Endothelial cell of umbilical vein (primary cell): ENCODE results near the gene TFAM. TPM values are rescaled to one million over a fixed set of nuclear protein-coding genes. Genes with fewer than 3 reads are reported as not detected.

Source experiments
- BruUV-seq: library from RNA; stranded (reverse); fragments of 400-500 nt; replicated peaks from 2 replicates; lab custom pipeline; 2021; lab: Mats Ljungman, UMichigan
- CTCF ChIA-PET: fragments of 300-600, 350-600 bp; sonication (Branson Sonifier 250); formaldehyde crosslinking; loops from one replicate; lab custom pipeline; 2021; ENCODE audit warnings: antibody characterized with exemption, inconsistent platforms; lab: Charles Lee
- POLR2A ChIA-PET: fragments of 300-600, 350-600 bp; sonication (Branson Sonifier 250); formaldehyde crosslinking; loops from one replicate; lab custom pipeline; 2021; ENCODE audit warnings: antibody characterized with exemption, inconsistent platforms; lab: Charles Lee
- DNase-seq: peaks from one replicate; pipeline ENCODE4 v3.0.0-alpha.2; 2011; ENCODE audit warnings: low read depth, low spot score
- FAIRE-seq: peaks from 2 replicates; lab custom pipeline; 2011; peaks lifted over from hg19 to GRCh38; lab: Jason Lieb, UNC
- H2AFZ ChIP-seq: 2 replicates; pipeline ENCODE4 v1.6.0; 2012; ENCODE audit warnings: low read depth, low read length, control low read depth, inconsistent platforms
- H3K27ac ChIP-seq: 2 replicates; pipeline ENCODE4 v1.5.1; 2011; ENCODE audit warnings: low read depth, mild to moderate bottlenecking, control low read depth, low read length, moderate library complexity; ENCODE audit not compliant: insufficient read depth
- H3K27me3 ChIP-seq, 2 experiments: 2 replicates each; pipeline versions ENCODE4 v1.6.0 to v1.6.1; 2011; ENCODE audit warnings: low read length in 2 of 2, mixed read lengths in 1 of 2; ENCODE audit not compliant: control insufficient read depth in 2 of 2, insufficient read depth in 2 of 2
- H3K36me3 ChIP-seq, 2 experiments: 2 replicates in 1 of 2; 3 replicates in 1 of 2; pipeline ENCODE4 v1.5.1; 2011; ENCODE audit warnings: low read length in 2 of 2, mild to moderate bottlenecking in 1 of 2, moderate library complexity in 1 of 2; ENCODE audit not compliant: control insufficient read depth in 2 of 2, insufficient read depth in 2 of 2; ENCODE audit errors: extremely low read depth in 1 of 2
- H3K4me1 ChIP-seq: 3 replicates; pipeline ENCODE4 v1.5.1; 2011; ENCODE audit warnings: mild to moderate bottlenecking, low read length; ENCODE audit not compliant: control insufficient read depth, insufficient read depth; ENCODE audit errors: extremely low read depth
- H3K4me2 ChIP-seq: 2 replicates; pipeline ENCODE4 v1.6.1; 2011; ENCODE audit warnings: low read length, control low read depth, mixed read lengths; ENCODE audit not compliant: insufficient read depth
- H3K4me3 ChIP-seq, 3 experiments: fragments of 200-600 bp in 1 of 3; sonication (generic), shearing (Covaris generic) in 1 of 3; replicated peaks in 1 of 3; 2 replicates each; pipeline ENCODE4 v1.5.1; 2011 to 2016; ENCODE audit warnings: control low read depth in 3 of 3, low read length in 3 of 3, mild to moderate bottlenecking in 2 of 3, inconsistent platforms in 1 of 3, low read depth in 1 of 3, moderate library complexity in 1 of 3; ENCODE audit not compliant: insufficient read depth in 1 of 3
- H3K79me2 ChIP-seq: 2 replicates; pipeline ENCODE4 v1.6.0; 2012; ENCODE audit warnings: low read length, inconsistent platforms; ENCODE audit not compliant: control insufficient read depth, insufficient read depth
- H3K9ac ChIP-seq: replicated peaks from 2 replicates; pipeline ENCODE3; 2011; ENCODE audit warnings: low read length, control low read depth; ENCODE audit not compliant: insufficient read depth; ENCODE audit errors: extremely low read depth
- H3K9me1 ChIP-seq: replicated peaks from 3 replicates; pipeline ENCODE4 v1.6.0; 2011; ENCODE audit warnings: mild to moderate bottlenecking, low read length; ENCODE audit not compliant: control insufficient read depth, insufficient read depth; ENCODE audit errors: extremely low read depth
- H3K9me3 ChIP-seq: replicated peaks from 2 replicates; pipeline ENCODE4 v1.5.1; 2012; ENCODE audit warnings: low read length, inconsistent platforms; ENCODE audit not compliant: control insufficient read depth, insufficient read depth
- H4K20me1 ChIP-seq: replicated peaks from 2 replicates; pipeline ENCODE3; 2011; ENCODE audit warnings: mild to moderate bottlenecking, low read length; ENCODE audit not compliant: control insufficient read depth, insufficient read depth; ENCODE audit errors: extremely low read depth
- EZH2 ChIP-seq: IDR thresholded peaks from 2 replicates; pipeline ENCODE4 v1.6.1; 2012; ENCODE audit warnings: borderline replicate concordance, low read depth, mild to moderate bottlenecking, moderate library complexity, low read length, inconsistent platforms; ENCODE audit not compliant: severe bottlenecking
- FOS ChIP-seq: IDR thresholded peaks from 2 replicates; pipeline ENCODE4 v1.6.1; 2011; ENCODE audit warnings: mild to moderate bottlenecking, low read length, moderate library complexity, borderline replicate concordance; ENCODE audit not compliant: insufficient read depth
- GATA2 ChIP-seq: IDR thresholded peaks from 2 replicates; pipeline ENCODE4 v1.7.0; 2011; ENCODE audit warnings: low read depth, mild to moderate bottlenecking, moderate library complexity, mixed read lengths, low read length; ENCODE audit not compliant: insufficient read length, insufficient read depth
- JUN ChIP-seq: IDR thresholded peaks from 2 replicates; pipeline ENCODE4 v1.6.1; 2011; ENCODE audit warnings: borderline replicate concordance, low read depth; ENCODE audit not compliant: insufficient read length, insufficient read depth
- MYC ChIP-seq: IDR thresholded peaks from one replicate; pipeline ENCODE4 v1.6.1; 2011; ENCODE audit warnings: mild to moderate bottlenecking, low read depth, low read length
- POLR2A ChIP-seq: IDR thresholded peaks from 2 replicates; pipeline ENCODE4 v1.6.1; 2012; ENCODE audit warnings: low read depth, mild to moderate bottlenecking, control low read depth, low read length
- POLR2AphosphoS5 ChIP-seq: IDR thresholded peaks from 2 replicates; pipeline ENCODE4 v1.6.1; 2012; ENCODE audit warnings: low read depth, mild to moderate bottlenecking, control low read depth, low read length, moderate library complexity; ENCODE audit not compliant: insufficient read depth
- dilution Hi-C: fragments of 300-500 bp; cut with MboI; formaldehyde crosslinking; loops from one replicate; pipeline ENCODE4 v1.15.0; 2019; ENCODE audit warnings: low sequenced_read_pairs; ENCODE audit not compliant: extremely low pct_ligation_motif_present
- intact Hi-C: fragments of 100-400 bp; cut with micrococcal nuclease; formaldehyde crosslinking; loops from one replicate; pipeline ENCODE4 v1.10.0; 2022
- polyA plus RNA-seq, 4 experiments: library from polyadenylated mRNA; depleted of rRNA in 3 of 4; stranded (reverse) in 3 of 4; unstranded in 1 of 4; fragments of >200 nt; gene quantifications; 2 replicates each; pipeline versions ENCODE4 v1.2.1 to v1.2.3, GENCODE V29; 2011 to 2012; ENCODE audit warnings: missing spikeins in 1 of 4
- total RNA-seq: library from RNA; stranded (reverse); gene quantifications from 2 replicates; pipeline ENCODE4 v1.2.3, GENCODE V29; 2021
- TF ChIP-seq, protein P1 (sequence below): IDR thresholded peaks from 2 replicates; pipeline ENCODE4 v1.6.1; 2011; ENCODE audit not compliant: insufficient read depth, insufficient read length
- TF ChIP-seq, protein P2 (sequence below), 2 donors: IDR thresholded peaks; 1 replicate in 1 of 2; 2 replicates in 1 of 2; pipeline ENCODE4 v1.5.1; 2011; ENCODE audit warnings: low read length in 2 of 2, mild to moderate bottlenecking in 2 of 2, moderate library complexity in 2 of 2, control low read depth in 1 of 2, inconsistent platforms in 1 of 2, low read depth in 1 of 2; ENCODE audit not compliant: insufficient read depth in 1 of 2; ENCODE audit errors: extremely low read depth in 1 of 2

Gene TFAM
- total and polyA plus RNA-seq, 2 donors (not counting 3 experiments of a cell fraction or from before 2014, with no cell fraction given): 21.3 to 45.1 TPM

DNA sequence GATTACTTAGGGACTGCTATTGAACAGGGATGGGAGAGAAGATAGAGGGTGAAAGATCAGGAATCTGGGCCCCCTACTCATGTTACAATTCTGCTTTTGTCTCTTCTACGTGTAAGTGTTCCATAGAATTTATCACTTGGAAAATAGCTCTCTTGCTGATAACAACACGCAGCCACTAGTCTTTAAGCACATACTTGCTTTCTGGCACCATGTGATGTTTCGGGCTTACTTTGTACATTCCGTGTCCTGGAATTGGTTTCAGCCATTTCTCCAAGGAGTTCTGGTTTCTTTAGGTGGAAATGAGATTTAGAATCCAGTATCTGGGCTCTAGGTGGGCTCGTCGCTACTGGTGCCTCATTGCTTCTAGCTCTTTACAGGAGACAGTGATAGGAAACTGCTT is 59.7 kb downstream of the TFAM start:
- no peaks in the 10 kb centered on the region for H4K20me1 ChIP-seq
- TF ChIP-seq POLR2A (no peak), FOS (no peak), GATA2 (no peak), EZH2 (no peak), JUN (no peak), POLR2AphosphoS5 (no peak), MYC (no peak)
- TF ChIP-seq, protein P1, sequence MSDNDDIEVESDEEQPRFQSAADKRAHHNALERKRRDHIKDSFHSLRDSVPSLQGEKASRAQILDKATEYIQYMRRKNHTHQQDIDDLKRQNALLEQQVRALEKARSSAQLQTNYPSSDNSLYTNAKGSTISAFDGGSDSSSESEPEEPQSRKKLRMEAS: no peak
- TF ChIP-seq, protein P2, sequence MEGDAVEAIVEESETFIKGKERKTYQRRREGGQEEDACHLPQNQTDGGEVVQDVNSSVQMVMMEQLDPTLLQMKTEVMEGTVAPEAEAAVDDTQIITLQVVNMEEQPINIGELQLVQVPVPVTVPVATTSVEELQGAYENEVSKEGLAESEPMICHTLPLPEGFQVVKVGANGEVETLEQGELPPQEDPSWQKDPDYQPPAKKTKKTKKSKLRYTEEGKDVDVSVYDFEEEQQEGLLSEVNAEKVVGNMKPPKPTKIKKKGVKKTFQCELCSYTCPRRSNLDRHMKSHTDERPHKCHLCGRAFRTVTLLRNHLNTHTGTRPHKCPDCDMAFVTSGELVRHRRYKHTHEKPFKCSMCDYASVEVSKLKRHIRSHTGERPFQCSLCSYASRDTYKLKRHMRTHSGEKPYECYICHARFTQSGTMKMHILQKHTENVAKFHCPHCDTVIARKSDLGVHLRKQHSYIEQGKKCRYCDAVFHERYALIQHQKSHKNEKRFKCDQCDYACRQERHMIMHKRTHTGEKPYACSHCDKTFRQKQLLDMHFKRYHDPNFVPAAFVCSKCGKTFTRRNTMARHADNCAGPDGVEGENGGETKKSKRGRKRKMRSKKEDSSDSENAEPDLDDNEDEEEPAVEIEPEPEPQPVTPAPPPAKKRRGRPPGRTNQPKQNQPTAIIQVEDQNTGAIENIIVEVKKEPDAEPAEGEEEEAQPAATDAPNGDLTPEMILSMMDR (IDR thresholded peaks at IDR 0.05; ENCODE audit: extremely low read depth in 1 of 2, insufficient read depth in 1 of 2, low read depth in 1 of 2, low read length in 2 of 2): no peak
- H3K27me3 ChIP-seq: no peaks in the 10 kb centered on the region
- no peak overlapping the region for H3K4me3 ChIP-seq
- FAIRE-seq (no peak), DNase-seq (no peak)
- no peaks in the 10 kb centered on the region for H3K36me3 ChIP-seq
- dilution Hi-C loops: no loop called here
- POLR2A ChIA-PET: no interaction called here
- CTCF ChIA-PET: interaction anchor here (1.4 kb wide), 1 partner anchor 10 kb away, joined by 5 read pairs; no protein-coding TSS in a partner anchor
- H3K9ac ChIP-seq: no peak overlapping the region
- H3K9me1 ChIP-seq: no peaks in the 10 kb centered on the region
- intact Hi-C loops: no loop called here
- no peak overlapping the region for H2AFZ ChIP-seq
- H3K79me2 ChIP-seq: no peaks in the 10 kb centered on the region
- H3K4me2 ChIP-seq: no peak overlapping the region
- no peaks in the 10 kb centered on the region for H3K4me1 ChIP-seq
- no peaks in the 10 kb centered on the region for H3K9me3 ChIP-seq
- no peak overlapping the region for H3K27ac ChIP-seq
- no TSS peak for BruUV-seq
